ENCODE results near the gene H2AZ2.
"Not testable (repeated sequence)": the region's sequence is repeated elsewhere in the genome, so short reads cannot be mapped to it uniquely, and the experiment has no call there.

Gene H2AZ2

GRCh38 chr7:44819292-44819691 lies 28.6 kb downstream of the H2AZ2 start:
- DNase-seq (ENCODE audit: low read depth in 2 of 2) = no peak

GRCh38 chr7:44814919-44815318 lies 33.0 kb downstream of the H2AZ2 start:
- no peak for DNase-seq (ENCODE audit: low read depth in 2 of 2)

DNA sequence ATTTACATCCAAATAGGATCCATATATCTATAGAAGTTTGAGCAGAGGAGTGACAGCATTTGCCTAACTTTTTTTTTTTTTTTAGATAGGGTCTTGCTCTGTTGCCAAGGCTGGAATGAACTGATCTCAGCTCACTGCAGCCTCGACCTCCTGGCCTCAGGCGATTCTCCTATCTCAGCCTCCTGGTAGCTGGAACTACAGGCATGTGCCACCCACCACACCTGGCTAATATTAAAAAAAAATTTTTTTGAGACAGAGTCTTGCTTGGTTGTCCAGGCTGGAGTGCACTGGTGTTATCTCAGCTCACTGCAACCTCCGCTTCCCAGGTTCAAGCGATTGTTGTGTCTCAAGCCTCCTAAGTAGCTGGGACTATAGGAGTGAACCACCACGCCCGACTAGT lies 36.3 kb downstream of the H2AZ2 start:
- DNase-seq (ENCODE audit: low read depth in 2 of 2) = no peak

GRCh38 chr7:44811093-44811492 lies 36.8 kb downstream of the H2AZ2 start:
- DNase-seq (ENCODE audit: low read depth in 2 of 2) = no peak

- DNase-seq (ENCODE audit: low read depth in 2 of 2) = no peak
These were observed 38.9 kb downstream of the H2AZ2 start for GRCh38 chr7:44808914-44809393.

DNA sequence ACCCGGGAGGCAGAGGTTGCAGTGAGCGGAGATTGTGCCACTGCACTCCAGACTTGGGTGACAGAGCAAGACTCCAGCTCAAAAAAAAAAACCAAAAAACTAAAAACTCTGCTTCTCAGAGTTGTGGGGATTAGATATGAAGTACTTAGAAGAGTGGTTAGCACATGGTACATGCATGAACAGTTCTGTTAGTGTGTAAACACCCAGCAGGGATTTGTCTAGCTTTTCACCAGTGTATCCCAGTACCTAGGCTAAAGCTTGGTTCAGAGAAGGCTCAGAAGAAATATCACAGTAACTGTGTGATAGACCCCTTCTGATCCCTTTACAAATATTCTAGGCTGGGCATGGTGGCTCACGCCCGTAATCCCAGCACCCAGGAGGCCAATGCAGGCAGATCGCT lies 41.9 kb downstream of the H2AZ2 start:
- DNase-seq (ENCODE audit: low read depth in 2 of 2) = no peak

GRCh38 chr7:44803828-44804519 lies 43.9 kb downstream of the H2AZ2 start:
- DNase-seq (ENCODE audit: low read depth in 2 of 2) = not testable (repeated sequence)

- DNase-seq (ENCODE audit: low read depth in 2 of 2) = no peak
These were observed 45.4 kb downstream of the H2AZ2 start for GRCh38 chr7:44802418-44803025.

DNA sequence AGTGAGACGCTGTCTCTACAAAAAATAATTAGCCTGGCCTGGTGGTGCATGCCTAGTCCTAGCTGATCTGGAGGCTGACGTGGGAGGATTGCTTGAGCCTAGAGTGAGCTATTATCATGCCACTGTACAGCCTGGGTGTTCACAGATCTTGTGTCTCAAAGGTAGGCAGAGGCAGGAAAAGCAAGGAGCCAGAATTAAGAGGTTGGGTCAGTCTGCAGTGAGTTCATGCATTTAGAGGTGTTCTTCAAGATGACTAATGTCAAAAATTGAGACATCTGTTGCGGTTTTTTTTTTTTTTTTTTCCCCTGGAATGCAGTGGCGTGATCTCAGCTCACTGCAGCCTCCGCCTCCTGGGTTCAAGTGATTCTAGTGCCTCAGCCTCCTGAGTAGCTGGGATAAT lies 46.0 kb downstream of the H2AZ2 start:
- DNase-seq (ENCODE audit: low read depth in 2 of 2) = no peak

- no peak for DNase-seq (ENCODE audit: low read depth in 2 of 2)
These were observed 47.9 kb downstream of the H2AZ2 start for GRCh38 chr7:44799939-44800338.

DNA sequence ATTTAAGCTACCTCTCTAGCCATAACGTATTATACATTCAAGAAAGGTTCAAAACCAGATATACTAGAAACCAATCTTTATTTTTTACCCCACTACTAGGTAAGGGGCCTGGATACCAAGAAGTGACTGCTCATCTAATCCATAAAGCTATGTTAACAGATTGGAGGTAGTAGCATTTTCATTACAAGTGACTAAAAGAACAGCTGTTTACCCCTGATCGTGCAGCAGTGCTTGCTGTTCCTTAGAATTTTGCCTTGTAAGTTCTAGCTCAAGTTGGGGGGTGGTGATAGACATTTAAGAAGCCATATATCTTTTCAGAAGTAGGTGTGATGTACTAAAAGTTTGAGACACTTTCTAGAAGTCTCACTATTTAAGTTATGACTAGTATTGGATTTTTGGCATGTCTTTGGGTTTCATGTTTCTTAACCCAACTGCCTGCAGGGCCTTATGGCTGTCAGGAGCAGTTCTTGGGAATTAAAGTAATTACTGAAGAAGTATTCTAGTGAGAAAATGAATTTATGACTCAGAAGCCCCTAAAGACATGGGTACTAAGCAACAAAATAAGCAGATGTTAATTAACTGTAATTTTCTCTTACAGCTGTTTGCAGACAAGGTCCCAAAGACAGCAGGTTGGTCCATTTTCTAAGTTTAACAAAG lies 49.1 kb downstream of the H2AZ2 start:
- no peak for DNase-seq (ENCODE audit: low read depth in 2 of 2)

DNA sequence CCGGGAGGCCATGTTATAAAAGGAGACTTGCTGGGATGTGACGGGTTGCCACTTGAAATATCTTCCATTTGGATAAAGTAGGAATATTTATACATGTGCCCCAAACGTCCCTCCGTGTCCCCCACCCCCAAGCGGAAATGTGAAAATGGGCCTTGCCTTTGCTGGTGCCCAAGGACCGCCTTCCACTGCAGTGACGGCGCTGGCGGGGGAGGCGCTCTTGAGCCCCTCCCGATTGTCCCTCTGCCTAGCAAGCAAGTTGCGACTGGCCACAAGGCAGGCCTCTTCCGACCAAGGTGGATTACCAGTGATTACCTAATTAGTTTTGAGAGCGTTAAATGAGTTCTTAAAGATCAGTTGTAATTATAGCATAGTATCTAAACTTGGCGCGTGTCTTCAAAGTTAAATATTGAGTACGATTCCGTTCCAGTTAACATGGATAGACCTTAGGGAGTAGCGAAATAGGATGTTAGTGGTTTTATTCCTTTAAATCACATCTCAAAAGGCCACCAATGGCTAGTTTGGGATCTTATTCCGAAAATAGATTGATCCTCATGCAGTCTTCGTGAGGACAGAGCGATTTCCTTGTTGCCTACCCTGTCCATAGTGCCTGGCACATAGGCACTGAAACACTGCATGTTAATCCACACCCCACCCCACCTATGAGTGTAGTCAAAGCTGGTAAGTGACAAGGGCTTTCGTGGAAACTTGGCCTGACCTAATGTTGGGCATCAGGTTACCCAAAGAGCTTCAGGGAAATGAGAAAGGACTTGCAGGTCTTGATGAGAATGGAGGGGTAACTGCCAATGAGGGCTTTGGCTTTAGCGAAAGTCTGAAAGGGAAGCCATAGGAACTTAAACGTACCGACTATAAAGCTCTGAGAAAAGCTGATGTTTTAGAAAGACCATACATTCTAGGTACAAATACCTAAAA lies 50.3 kb downstream of the H2AZ2 start:
- peak; percentile 69 to 71 for DNase-seq (ENCODE audit: low read depth in 2 of 2)

GRCh38 chr7:44796504-44797328 lies 51.2 kb downstream of the H2AZ2 start, which contains the start of gene PPIA:
PPIA (plus strand) TSS chr7:44796681; CDS start chr7:44796725, 44 bp downstream.
- peak; percentile 97 to 98 for DNase-seq (ENCODE audit: low read depth in 2 of 2)

- DNase-seq (ENCODE audit: low read depth in 2 of 2) = no peak
These were observed 51.8 kb downstream of the H2AZ2 start for GRCh38 chr7:44796034-44796503.

DNA sequence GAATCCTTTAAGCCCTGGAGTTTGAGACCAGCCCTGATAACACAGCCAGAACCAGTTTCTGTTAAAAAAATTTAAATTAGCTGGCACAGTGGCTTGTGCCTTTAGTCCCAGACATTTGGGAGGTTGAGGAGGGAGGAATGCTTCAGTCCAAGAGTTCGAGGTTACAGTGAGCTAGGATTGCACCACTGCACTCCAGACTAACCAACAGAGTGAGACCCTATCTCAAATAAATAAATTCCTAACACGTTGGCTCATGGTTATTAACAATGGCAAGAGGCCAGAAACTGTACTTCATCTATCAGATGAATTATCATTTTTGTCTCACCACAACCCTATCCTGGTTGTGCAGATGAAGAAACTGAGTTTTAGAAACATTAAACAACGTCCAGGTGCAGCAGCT lies 53.6 kb downstream of the H2AZ2 start:
- DNase-seq (ENCODE audit: low read depth in 2 of 2) = no peak

- no peak for DNase-seq (ENCODE audit: low read depth in 2 of 2)
These were observed 54.0 kb downstream of the H2AZ2 start for GRCh38 chr7:44793919-44794318.

GRCh38 chr7:44791278-44792219 lies 56.3 kb downstream of the H2AZ2 start:
- DNase-seq (ENCODE audit: low read depth in 2 of 2) = no peak

GRCh38 chr7:44789990-44790389 lies 57.9 kb downstream of the H2AZ2 start:
- DNase-seq (ENCODE audit: low read depth in 2 of 2) = no peak

GRCh38 chr7:44787762-44788161 lies 60.1 kb downstream of the H2AZ2 start:
- no peak for DNase-seq (ENCODE audit: low read depth in 2 of 2)

DNA sequence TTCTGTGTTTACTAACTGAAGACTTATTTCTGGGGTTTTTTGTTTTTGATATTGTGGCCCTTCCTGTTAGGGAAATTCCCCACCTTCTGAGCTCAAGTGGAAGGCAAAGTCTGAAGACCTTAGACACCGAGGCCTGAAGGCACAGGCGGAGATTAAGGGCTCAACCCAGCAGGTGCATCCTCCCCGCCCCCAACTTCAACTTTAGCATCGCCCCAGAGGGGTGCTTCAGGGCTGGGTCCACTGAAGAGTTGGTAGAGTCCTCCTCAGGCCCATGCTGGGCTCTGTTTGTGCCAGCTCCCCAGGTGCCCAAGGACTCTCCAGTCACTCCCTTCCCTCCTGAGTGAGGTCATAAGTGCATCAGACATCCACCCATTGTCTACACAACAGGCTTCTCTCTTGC lies 60.8 kb downstream of the H2AZ2 start:
- DNase-seq (ENCODE audit: low read depth in 2 of 2) = no peak
